Caco-2 (cell line): ENCODE measurements around the gene SPACDR. TPM values are rescaled to one million over a fixed set of nuclear protein-coding genes. Genes with fewer than 3 reads are reported as not detected.
"Not testable (repeated sequence)": the region's sequence is repeated elsewhere in the genome, so short reads cannot be mapped to it uniquely, and the experiment has no call there.

Experiments
- BruUV-seq: library from RNA; stranded (reverse); fragments of 400-500 nt; replicated peaks from 2 replicates; lab custom pipeline; 2021; lab: Mats Ljungman, UMichigan
- CTCF ChIA-PET: fragments of 300-600 bp; sonication (Branson Sonifier 250); formaldehyde crosslinking; loops from one replicate; lab custom pipeline; 2022; ENCODE audit warnings: antibody characterized with exemption; lab: Charles Lee
- POLR2A ChIA-PET: fragments of 300-600 bp; sonication (Branson Sonifier 250); formaldehyde crosslinking; loops from one replicate; lab custom pipeline; 2022; ENCODE audit warnings: antibody characterized with exemption; lab: Charles Lee
- DNase-seq, 2 experiments: peaks; one replicate each; pipeline versions ENCODE4 v3.0.0 to v3.0.0-alpha.2; 2020 to 2022
- H3K27me3 ChIP-seq: replicated peaks from 2 replicates; pipeline ENCODE4 v1.6.0; 2011; ENCODE audit warnings: low read length; ENCODE audit not compliant: control insufficient read depth, insufficient read depth
- H3K36me3 ChIP-seq: 2 replicates; pipeline ENCODE4 v1.5.1; 2011; ENCODE audit warnings: low read length; ENCODE audit not compliant: control insufficient read depth, insufficient read depth
- H3K4me1 ChIP-seq: fragments of 250-450 bp; sonication (Bioruptor Pico); 2 replicates; pipeline ENCODE4 v1.5.1; 2020; ENCODE audit warnings: mild to moderate bottlenecking
- H3K4me3 ChIP-seq: 2 replicates; pipeline ENCODE4 v1.5.1; 2011; ENCODE audit warnings: low read depth, mild to moderate bottlenecking, control low read depth, low read length
- H3K9me3 ChIP-seq: fragments of 250-450 bp; sonication (Bioruptor Pico); 2 replicates; pipeline ENCODE4 v1.5.1; 2020; ENCODE audit warnings: mild to moderate bottlenecking, moderate library complexity
- H3K27ac Mint-ChIP-seq: one replicate; pipeline ENCODE4 v1.8.0; 2022; ENCODE audit warnings: mixed read lengths; ENCODE audit not compliant: unreplicated experiment
- H3K27me3 Mint-ChIP-seq: one replicate; pipeline ENCODE4 v1.8.0; 2022; ENCODE audit warnings: mixed read lengths; ENCODE audit not compliant: insufficient read depth, unreplicated experiment
- H3K36me3 Mint-ChIP-seq: one replicate; pipeline ENCODE4 v1.8.0; 2022; ENCODE audit warnings: mild to moderate bottlenecking, mixed read lengths; ENCODE audit not compliant: insufficient read depth, unreplicated experiment
- H3K4me1 Mint-ChIP-seq: one replicate; pipeline ENCODE4 v1.8.0; 2022; ENCODE audit warnings: low read depth, mixed read lengths; ENCODE audit not compliant: unreplicated experiment
- H3K4me3 Mint-ChIP-seq: one replicate; pipeline ENCODE4 v1.8.0; 2022; ENCODE audit warnings: mild to moderate bottlenecking, moderate library complexity, mixed read lengths; ENCODE audit not compliant: unreplicated experiment
- H3K9me3 Mint-ChIP-seq: one replicate; pipeline ENCODE4 v1.8.0; 2022; ENCODE audit warnings: mixed read lengths; ENCODE audit not compliant: unreplicated experiment
- intact Hi-C: fragments of 100-400 bp; cut with micrococcal nuclease; formaldehyde crosslinking; loops from one replicate; pipeline ENCODE4 v1.10.0; 2022; ENCODE audit not compliant: unreplicated experiment
- total RNA-seq: library from RNA; stranded (reverse); gene quantifications from 2 replicates; pipeline ENCODE4 v1.2.3, GENCODE V29; 2022
- TF ChIP-seq, protein P1 (sequence below), 2 experiments: fragments of 200-600 bp in 1 of 2; IDR thresholded peaks; 1 replicate in 1 of 2; 2 replicates in 1 of 2; pipeline versions ENCODE4 v1.5.1 to v1.8.0; 2011 to 2022; ENCODE audit warnings: antibody characterized with exemption in 1 of 2, control low read depth in 1 of 2, inconsistent platforms in 1 of 2, low read depth in 1 of 2, low read length in 1 of 2, mild to moderate bottlenecking in 1 of 2, moderate library complexity in 1 of 2; ENCODE audit not compliant: insufficient read depth in 1 of 2, severe bottlenecking in 1 of 2, unreplicated experiment in 1 of 2

SPACDR gene
- total RNA-seq, 1 experiment from 2014 or later: 0.41 TPM

DNA sequence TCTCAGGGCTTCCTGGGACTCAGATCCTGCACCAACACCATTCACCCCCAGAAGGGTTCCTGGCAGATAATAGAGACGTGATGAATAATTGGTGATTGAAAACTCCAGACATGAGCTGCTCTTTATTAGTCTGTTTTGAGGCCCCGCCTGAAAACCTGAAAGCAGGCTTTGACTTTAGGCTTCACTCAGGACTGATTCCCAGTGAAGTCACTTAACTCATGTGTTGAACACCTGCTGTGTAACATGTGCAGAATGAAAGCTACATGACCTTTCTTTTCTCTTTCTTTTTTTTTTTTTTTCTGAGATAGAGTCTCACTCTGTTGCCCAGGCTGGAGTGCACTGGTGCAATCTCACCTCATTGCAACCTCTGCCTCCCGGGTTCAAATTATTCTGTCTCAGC lies 8.9 kb downstream of the SPACDR start:
- no TSS peak for BruUV-seq
- CTCF ChIA-PET: interaction anchor here (0.7 to 1.9 kb wide), 7 partner anchors 10 to 149 kb away, joined by 3 to 16 read pairs (median 4); partner anchors contain the start of gene PPP1R35

DNA sequence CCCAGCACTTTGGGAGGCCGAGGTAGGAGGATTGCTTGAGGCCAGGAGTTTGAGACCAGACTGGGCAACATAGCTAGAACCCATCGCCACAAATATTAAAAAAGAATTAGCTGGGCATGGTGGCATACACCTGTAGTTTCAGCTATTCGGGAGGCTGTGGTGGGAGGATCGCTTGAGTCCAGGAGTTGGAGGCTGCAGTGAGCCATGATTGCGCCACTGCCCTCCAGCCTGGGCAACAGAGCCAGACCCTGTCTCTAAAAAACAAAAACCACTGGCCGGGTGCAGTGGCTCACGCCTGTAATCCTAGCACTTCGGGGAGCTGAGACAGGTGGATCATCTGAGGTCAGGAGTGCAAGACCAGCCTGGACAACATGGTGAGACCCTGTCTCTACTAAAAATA lies 10.2 kb downstream of the SPACDR start:
- H3K9me3 Mint-ChIP-seq, H3K27me3 Mint-ChIP-seq, H3K27ac Mint-ChIP-seq, H3K4me3 Mint-ChIP-seq, DNase-seq, H3K4me1 ChIP-seq, intact Hi-C loops, H3K9me3 ChIP-seq, H3K27me3 ChIP-seq, H3K36me3 ChIP-seq, H3K4me1 Mint-ChIP-seq, CTCF ChIA-PET, BruUV-seq, H3K4me3 ChIP-seq: not testable (repeated sequence)
- POLR2A ChIA-PET: interaction anchor here (0.6 to 1.3 kb wide), 2 partner anchors 17 to 45 kb away, joined by 4 to 11 read pairs; partner anchors contain the start of gene PPP1R35
- peaks cover 11% of the 10 kb centered on the region for H3K36me3 Mint-ChIP-seq

More for the DNA sequence above, 8.9 kb downstream of the SPACDR start:
- Mint-ChIP-seq H3K36me3 (peaks cover 9% of the 10 kb centered on the region), H3K27me3 (no peaks in the 10 kb centered on the region), H3K4me1 (peaks cover 6% of the 10 kb centered on the region), H3K4me3 (no peak overlapping the region), H3K9me3 (no peaks in the 10 kb centered on the region), H3K27ac (no peak overlapping the region)
- H3K4me3 ChIP-seq: no peak overlapping the region
- no peak for DNase-seq
- H3K4me1 ChIP-seq: no peaks in the 10 kb centered on the region
- no peaks in the 10 kb centered on the region for H3K9me3 ChIP-seq
- intact Hi-C loops: no loop called here
- POLR2A ChIA-PET: interaction anchor here (0.6 to 1.3 kb wide), 3 partner anchors 19 to 81 kb away, joined by 3 to 4 read pairs (median 3); partner anchors contain the start of genes PPP1R35 and ZCWPW1
- TF ChIP-seq, protein P1, sequence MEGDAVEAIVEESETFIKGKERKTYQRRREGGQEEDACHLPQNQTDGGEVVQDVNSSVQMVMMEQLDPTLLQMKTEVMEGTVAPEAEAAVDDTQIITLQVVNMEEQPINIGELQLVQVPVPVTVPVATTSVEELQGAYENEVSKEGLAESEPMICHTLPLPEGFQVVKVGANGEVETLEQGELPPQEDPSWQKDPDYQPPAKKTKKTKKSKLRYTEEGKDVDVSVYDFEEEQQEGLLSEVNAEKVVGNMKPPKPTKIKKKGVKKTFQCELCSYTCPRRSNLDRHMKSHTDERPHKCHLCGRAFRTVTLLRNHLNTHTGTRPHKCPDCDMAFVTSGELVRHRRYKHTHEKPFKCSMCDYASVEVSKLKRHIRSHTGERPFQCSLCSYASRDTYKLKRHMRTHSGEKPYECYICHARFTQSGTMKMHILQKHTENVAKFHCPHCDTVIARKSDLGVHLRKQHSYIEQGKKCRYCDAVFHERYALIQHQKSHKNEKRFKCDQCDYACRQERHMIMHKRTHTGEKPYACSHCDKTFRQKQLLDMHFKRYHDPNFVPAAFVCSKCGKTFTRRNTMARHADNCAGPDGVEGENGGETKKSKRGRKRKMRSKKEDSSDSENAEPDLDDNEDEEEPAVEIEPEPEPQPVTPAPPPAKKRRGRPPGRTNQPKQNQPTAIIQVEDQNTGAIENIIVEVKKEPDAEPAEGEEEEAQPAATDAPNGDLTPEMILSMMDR (IDR thresholded peaks at IDR 0.05; ENCODE audit: insufficient read depth in 1 of 2, low read depth in 1 of 2, low read length in 1 of 2, severe bottlenecking in 1 of 2, unreplicated experiment in 1 of 2): no peak
- no peaks in the 10 kb centered on the region for H3K36me3 ChIP-seq
- H3K27me3 ChIP-seq: no peaks in the 10 kb centered on the region

DNA sequence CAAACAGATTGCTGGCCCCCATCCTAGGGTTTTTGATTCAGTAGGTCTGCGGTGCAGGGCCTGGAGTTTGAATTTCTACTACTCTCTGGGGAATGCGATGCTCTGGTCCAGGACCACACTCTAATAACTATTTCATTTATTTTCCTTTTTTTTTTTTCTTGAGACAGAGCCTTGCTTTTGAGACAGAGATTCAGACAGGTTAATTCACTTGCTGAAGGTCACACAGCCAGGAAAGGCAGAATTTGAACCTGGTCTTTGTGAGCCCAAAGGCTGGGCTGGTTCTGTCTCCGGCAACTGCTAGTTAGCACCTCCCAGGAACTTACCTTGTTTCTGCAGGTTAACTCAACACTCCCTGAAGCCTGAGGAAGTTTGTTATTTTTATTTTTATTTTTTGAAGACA lies 11.5 kb downstream of the SPACDR start:
- Mint-ChIP-seq H3K4me1 (peaks cover 6% of the 10 kb centered on the region), H3K4me3 (no peak overlapping the region), H3K27ac (no peak overlapping the region), H3K36me3 (peaks cover 11% of the 10 kb centered on the region), H3K27me3 (no peaks in the 10 kb centered on the region), H3K9me3 (no peaks in the 10 kb centered on the region)
- H3K36me3 ChIP-seq: no peaks in the 10 kb centered on the region
- H3K4me1 ChIP-seq: no peaks in the 10 kb centered on the region
- intact Hi-C loops: no loop called here
- BruUV-seq: no TSS peak
- H3K27me3 ChIP-seq: no peaks in the 10 kb centered on the region
- H3K4me3 ChIP-seq: no peak overlapping the region
- ChIA-PET POLR2A (no interaction called here), CTCF (no interaction called here)
- no peaks in the 10 kb centered on the region for H3K9me3 ChIP-seq
- no peak for DNase-seq
- TF ChIP-seq, protein P1 (IDR thresholded peaks at IDR 0.05; ENCODE audit: insufficient read depth in 1 of 2, low read depth in 1 of 2, low read length in 1 of 2, severe bottlenecking in 1 of 2, unreplicated experiment in 1 of 2): no peak
